Ecto neural progenitor cell (in vitro differentiated cells): ENCODE results near the gene HMGCL.
"Not testable (repeated sequence)": the region's sequence is repeated elsewhere in the genome, so short reads cannot be mapped to it uniquely, and the experiment has no call there.

ENCODE experiments used
- DNase-seq: peaks from one replicate; pipeline ENCODE4 v3.0.0-alpha.2; 2018; ENCODE audit warnings: low spot score

The HMGCL gene

GRCh38 chr1:23825076-23825761 lies at the start of gene HMGCL:
HMGCL (minus strand) TSS chr1:23825429; CDS start chr1:23825415, 14 bp downstream.
- peak; percentile 94 for DNase-seq

DNA sequence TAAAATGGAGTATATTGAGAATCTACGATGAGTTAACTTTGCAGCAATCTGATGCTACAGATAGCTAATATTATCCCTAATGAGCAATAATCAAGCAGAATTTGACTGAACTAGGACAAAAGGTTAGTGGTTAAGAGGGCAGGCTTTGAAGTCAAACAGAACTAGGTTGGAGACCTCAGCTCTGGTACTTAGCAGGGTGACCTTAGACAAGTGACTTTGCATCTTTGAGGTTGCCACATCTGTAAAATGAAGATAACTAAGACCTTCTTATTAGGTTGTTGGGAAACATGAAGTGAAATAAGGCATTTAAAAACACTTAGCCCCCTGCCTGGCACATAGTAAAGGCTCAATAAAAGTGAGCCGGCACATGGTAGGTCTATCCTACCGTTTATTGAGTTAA lies 47.2 kb upstream of the HMGCL start:
- no peak for DNase-seq

- DNase-seq: no peak
Observed at GRCh38 chr1:23869051-23869450, 43.8 kb upstream of the HMGCL start.

- no peak for DNase-seq
Observed at GRCh38 chr1:23868557-23869016, 43.4 kb upstream of the HMGCL start.

DNA sequence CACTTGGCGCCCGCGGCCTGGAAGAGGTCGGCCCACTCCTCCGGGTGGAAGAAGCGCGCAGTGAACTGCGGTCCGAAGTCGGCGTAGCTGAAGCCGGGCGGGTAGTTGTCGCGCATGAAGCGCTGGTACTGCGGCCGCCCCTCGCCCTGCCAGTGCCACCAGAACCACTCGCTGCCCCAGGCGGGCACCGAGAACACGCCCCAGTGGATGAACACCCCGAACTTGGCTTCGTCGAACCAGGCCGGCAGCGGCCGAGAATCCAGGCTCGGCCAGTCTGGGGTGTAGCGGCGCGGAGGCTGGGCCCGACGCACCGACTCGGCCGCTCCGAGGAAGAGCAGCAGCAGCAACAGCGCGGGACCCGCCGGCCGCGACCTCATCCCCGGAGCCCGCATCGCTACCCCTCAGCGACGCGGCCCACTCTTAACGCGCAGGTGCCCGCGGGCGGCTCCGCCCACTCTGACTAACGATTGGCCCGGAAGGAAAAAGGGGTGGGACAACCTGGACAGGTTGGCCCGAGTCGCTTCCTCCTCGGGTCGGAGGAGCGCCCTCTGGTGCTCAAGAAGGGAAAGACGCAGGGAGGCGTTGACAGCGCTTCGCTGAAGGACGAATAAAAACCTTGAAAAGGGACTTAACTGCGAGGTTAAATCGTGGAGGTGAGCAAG lies 42.8 kb upstream of the HMGCL start, which contains the start of gene FUCA1:
Gene FUCA1 (minus strand): TSS at position 396 of the 662 bp plus-strand sequence. CDS start 4 bp downstream, at position 392.
- peak; percentile 94 for DNase-seq

- DNase-seq: no peak
Observed at GRCh38 chr1:23867542-23867894, 42.3 kb upstream of the HMGCL start.

- DNase-seq: no peak
Observed at GRCh38 chr1:23865543-23865930, 40.3 kb upstream of the HMGCL start.

GRCh38 chr1:23864801-23865542 lies 39.7 kb upstream of the HMGCL start:
- no peak for DNase-seq

- no peak for DNase-seq
Observed at GRCh38 chr1:23862640-23863039, 37.4 kb upstream of the HMGCL start.

- DNase-seq: no peak
Observed at GRCh38 chr1:23854568-23854967, 29.3 kb upstream of the HMGCL start.

DNA sequence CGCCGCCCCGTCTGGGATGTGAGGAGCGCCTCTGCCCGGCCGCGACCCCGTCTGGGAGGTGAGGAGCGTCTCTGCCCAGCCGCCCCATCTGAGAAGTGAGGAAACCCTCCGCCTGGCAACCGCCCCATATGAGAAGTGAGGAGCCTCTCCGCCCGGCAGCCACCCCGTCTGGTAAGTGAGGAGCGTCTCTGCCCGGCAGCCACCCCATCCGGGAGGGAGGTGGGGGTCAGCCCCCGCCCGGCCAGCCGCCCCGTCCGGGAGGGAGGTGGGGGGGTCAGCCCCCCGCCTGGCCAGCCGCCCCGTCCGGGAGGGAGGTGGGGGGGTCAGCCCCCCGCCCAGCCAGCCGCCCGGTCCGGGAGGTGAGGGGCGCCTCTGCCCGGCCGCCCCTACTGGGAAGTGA lies 27.9 kb upstream of the HMGCL start:
- DNase-seq: not testable (repeated sequence)

DNA sequence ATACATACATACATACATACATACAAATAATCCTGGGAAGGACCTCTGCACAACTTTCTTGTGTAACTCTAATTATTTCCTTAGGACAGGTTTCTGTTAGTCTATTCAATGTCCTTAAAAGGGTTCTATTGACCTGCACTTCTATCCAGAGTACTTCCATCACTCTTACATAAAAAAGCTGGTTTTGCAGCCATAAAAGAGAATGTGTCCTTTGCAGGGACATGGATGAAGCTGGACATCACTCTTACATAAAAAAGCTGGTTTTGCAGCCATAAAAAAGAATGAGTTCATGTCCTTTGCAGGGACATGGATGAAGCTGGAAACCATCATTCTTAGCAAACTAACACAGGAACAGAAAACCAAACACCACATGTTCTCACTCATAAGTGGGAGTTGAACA lies 26.2 kb upstream of the HMGCL start:
- not testable (repeated sequence) for DNase-seq

DNA sequence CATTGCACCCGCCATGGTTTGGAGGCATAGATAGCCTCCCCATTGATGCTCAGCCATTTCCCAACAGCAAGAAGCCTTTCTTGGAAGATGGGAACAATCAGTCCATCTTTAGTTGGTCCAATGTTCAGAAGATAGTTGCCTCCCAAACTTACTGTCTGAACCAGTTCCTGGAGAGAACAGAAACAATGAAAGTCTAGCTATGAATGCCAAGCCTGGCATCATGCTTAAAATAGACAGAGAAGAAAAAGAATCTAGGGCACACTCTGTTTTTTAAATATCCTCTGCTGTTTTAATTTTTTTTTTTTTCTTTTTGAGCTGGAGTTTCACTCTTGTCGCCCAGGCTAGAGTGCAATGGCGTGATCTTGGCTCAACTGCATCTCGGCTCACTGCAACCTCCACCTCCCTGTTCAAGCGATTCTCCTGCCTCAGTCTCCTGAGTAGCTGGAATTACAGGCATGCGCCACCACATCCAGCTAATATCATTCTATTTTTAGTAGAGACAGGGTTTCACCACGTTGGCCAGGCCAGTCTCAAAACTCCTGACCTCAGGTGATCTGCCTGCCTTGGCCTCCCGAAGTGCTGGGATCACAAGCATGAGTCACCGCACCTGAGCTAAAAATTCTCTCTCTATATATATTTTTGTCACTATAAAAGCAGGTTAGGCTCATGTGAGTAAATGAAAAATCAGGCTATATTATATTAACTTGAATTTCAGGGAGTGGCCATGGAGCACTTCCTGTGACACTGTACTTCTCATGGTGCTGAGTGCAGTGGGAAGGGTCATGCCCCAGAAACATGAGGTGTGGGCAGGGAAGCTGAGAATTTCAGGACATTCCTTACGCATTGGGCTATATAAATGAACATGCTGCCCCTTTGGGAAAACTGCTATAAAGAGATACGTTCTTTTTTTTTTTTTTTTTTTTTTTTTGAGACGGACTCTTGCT lies 23.7 kb upstream of the HMGCL start:
- no peak for DNase-seq

DNA sequence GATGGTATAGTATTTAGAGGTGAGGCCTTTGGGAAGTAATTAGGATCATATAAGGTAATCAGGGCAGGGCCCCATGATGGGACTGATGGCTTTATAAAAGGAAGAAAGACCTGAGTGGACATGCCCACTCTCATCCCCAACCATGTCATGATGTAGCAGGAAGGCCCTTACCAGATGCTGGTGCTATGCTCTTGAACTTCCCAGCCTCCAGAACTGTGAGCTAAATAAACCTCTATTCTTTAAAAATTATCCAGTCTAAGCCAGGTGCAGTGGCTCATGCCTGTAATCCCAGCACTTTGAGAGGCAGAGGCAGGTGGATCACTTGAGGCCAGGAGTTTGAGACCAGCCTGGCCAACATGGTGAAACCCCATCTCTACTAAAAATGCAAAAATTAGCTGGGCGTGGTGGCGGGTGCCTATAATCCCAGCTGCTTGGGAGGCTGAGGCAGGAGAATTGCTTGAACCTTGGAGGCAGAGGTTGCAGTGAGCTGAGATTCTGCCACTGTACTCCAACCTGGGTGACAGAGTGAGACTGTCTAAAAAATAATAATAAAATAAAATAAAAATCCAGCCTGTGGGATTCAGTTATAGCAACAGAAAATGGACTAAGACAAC lies 22.4 kb upstream of the HMGCL start:
- not testable (repeated sequence) for DNase-seq

- DNase-seq: no peak
Observed at GRCh38 chr1:23845163-23845562, 19.9 kb upstream of the HMGCL start.

DNA sequence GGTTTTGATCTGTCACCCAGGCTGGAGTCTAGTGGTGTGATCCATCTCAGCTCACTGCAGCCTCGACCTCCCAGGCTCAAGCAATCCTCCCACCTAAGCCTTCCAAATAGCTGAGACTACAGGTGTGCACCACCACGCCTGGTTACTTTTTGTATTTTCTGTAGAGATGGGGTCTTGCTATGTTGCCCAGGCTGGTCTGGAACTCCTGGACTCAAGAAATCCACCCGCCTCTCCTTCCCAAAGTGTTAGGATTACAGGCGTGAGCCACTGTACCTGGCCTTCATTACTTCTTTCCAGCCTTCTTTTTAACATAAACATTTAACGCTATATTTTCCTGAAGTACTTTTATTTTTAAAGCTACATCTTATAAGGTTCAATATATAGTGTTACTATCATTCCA lies 18.4 kb upstream of the HMGCL start:
- no peak for DNase-seq

DNA sequence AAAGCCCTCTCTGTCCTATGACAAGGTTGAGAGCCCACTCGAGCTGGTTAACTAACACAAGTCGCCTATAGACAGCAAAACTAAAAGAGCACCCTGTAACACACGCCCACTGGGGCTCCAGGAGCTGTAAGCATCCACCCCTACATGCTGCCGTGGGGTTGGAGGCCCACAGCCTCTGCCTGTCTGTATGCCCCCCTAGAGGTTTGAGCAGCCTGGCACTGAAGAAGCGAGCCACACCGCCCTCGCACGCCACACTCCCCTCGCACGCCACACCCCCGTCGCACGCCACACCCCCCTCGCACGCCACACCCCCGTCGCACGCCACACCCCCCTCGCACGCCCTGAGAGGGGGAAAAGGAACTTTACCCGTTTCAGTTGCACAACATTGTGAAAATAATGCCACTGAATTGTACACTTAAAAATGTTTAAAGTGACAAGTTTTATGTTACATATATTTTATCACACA lies 13.2 kb upstream of the HMGCL start:
- DNase-seq: peak; percentile 72

GRCh38 chr1:23837908-23838307 lies 12.7 kb upstream of the HMGCL start:
- DNase-seq: no peak

DNA sequence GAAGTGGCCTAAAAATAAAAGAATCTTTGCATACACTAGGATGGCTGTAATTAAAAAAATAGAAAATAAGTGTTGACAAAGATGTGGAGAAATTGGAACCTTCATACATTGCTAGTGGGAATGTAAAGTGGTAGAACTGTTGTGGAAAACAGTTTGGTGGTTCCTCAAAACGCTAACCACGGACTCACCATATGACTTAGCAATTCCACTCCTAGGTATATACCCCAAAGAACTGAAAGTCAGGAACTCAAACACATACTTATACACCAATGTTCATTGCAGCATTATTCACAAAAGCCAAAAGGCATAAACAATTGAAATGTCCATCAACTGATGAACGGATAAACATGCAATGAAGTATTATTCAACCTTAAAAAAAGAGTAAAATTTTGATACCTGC lies 10.8 kb upstream of the HMGCL start:
- DNase-seq: no peak

GRCh38 chr1:23834156-23834555 lies 8.9 kb upstream of the HMGCL start:
- DNase-seq: not testable (repeated sequence)

GRCh38 chr1:23827717-23828116 lies 2.5 kb upstream of the HMGCL start:
- no peak for DNase-seq
